Measurements from ENCODE around the gene PLXNA4. TPM values are rescaled to one million over a fixed set of nuclear protein-coding genes. Genes with fewer than 3 reads are reported as not detected.

PLXNA4 gene
- polyA plus RNA-seq, 1 donor = 2.6 TPM

GRCh38 chr7:132500727-132501440, 75.4 kb downstream of the PLXNA4 start:
- no peak for DNase-seq

GRCh38 chr7:132499487-132499886, 76.8 kb downstream of the PLXNA4 start:
- no peak for DNase-seq

- DNase-seq = no peak
Observed at GRCh38 chr7:132499065-132499464, 77.2 kb downstream of the PLXNA4 start.

GRCh38 chr7:132498319-132498718, 78.0 kb downstream of the PLXNA4 start:
- no peak for DNase-seq

- DNase-seq = no peak
Observed at GRCh38 chr7:132497098-132497497, 79.2 kb downstream of the PLXNA4 start.

- no peak for DNase-seq
Observed at GRCh38 chr7:132495936-132496335, 80.3 kb downstream of the PLXNA4 start.

- DNase-seq = no peak
Observed at GRCh38 chr7:132494474-132494873, 81.8 kb downstream of the PLXNA4 start.

- no peak for DNase-seq
Observed at GRCh38 chr7:132492823-132493445, 83.3 kb downstream of the PLXNA4 start.

- no peak for DNase-seq
Observed at GRCh38 chr7:132491391-132491945, 84.8 kb downstream of the PLXNA4 start.

GRCh38 chr7:132490474-132490873, 85.8 kb downstream of the PLXNA4 start:
- no peak for DNase-seq

GRCh38 chr7:132489776-132490237, 86.5 kb downstream of the PLXNA4 start:
- no peak for DNase-seq

GRCh38 chr7:132488634-132489302, 87.5 kb downstream of the PLXNA4 start:
- no peak for DNase-seq

- DNase-seq = no peak
Observed at GRCh38 chr7:132486274-132486610, 90.0 kb downstream of the PLXNA4 start.

- DNase-seq = no peak
Observed at GRCh38 chr7:132485600-132486273, 90.5 kb downstream of the PLXNA4 start.

GRCh38 chr7:132485136-132485535, 91.1 kb downstream of the PLXNA4 start:
- no peak for DNase-seq

- no peak for DNase-seq
Observed at GRCh38 chr7:132482866-132483265, 93.4 kb downstream of the PLXNA4 start.

GRCh38 chr7:132480534-132480933, 95.7 kb downstream of the PLXNA4 start:
- no peak for DNase-seq

GRCh38 chr7:132476541-132476940, 99.7 kb downstream of the PLXNA4 start:
- no peak for DNase-seq

- no peak for DNase-seq
Observed at GRCh38 chr7:132475669-132476116, 100.6 kb downstream of the PLXNA4 start.

GRCh38 chr7:132475037-132475668, 101.1 kb downstream of the PLXNA4 start:
- no peak for DNase-seq

GRCh38 chr7:132472463-132473120, 103.7 kb downstream of the PLXNA4 start:
- DNase-seq = peak; percentile 42

- DNase-seq = no peak
Observed at GRCh38 chr7:132471515-132471914, 104.8 kb downstream of the PLXNA4 start.
